Fibroblast of pulmonary artery (primary cell): ENCODE measurements around the gene SLC35G6.

ENCODE experiments used
- DNase-seq: peaks from one replicate; pipeline ENCODE4 v3.0.0-alpha.2; 2010; ENCODE audit warnings: low read depth
- H3K4me3 ChIP-seq: replicated peaks from 2 replicates; pipeline ENCODE4 v1.5.1; 2011; ENCODE audit warnings: low read depth, mild to moderate bottlenecking, control low read depth, low read length, moderate library complexity
- CTCF ChIP-seq: IDR thresholded peaks from 2 replicates; pipeline ENCODE4 v1.5.1; 2011; ENCODE audit warnings: mild to moderate bottlenecking, control low read depth, low read length, inconsistent platforms; ENCODE audit errors: missing control alignments

The SLC35G6 gene

GRCh38 chr17:7502171-7502847 is 21.1 kb downstream of the SLC35G6 start:
- no peak for TF ChIP-seq CTCF
- no peak for DNase-seq
- H3K4me3 ChIP-seq, result no peak overlapping the region

GRCh38 chr17:7502987-7503386 is 21.7 kb downstream of the SLC35G6 start:
- H3K4me3 ChIP-seq, result no peak overlapping the region
- DNase-seq, result no peak
- peak; percentile 24 for TF ChIP-seq CTCF

- TF ChIP-seq CTCF, result no peak
- H3K4me3 ChIP-seq, result no peak overlapping the region
- DNase-seq, result no peak
These were observed 22.3 kb downstream of the SLC35G6 start for GRCh38 chr17:7503521-7503920.

- no peak overlapping the region for H3K4me3 ChIP-seq
- no peak for DNase-seq
- TF ChIP-seq CTCF, result no peak
These were observed 26.9 kb downstream of the SLC35G6 start for GRCh38 chr17:7508145-7508544.

GRCh38 chr17:7508846-7509245 is 27.6 kb downstream of the SLC35G6 start:
- no peak for DNase-seq
- no peak for TF ChIP-seq CTCF
- no peak overlapping the region for H3K4me3 ChIP-seq

GRCh38 chr17:7509937-7510336 is 28.7 kb downstream of the SLC35G6 start:
- DNase-seq, result no peak
- no peak overlapping the region for H3K4me3 ChIP-seq
- TF ChIP-seq CTCF, result no peak

- peak; percentile 15 for DNase-seq
- H3K4me3 ChIP-seq, result no peak overlapping the region
- TF ChIP-seq CTCF, result no peak
These were observed 29.9 kb downstream of the SLC35G6 start for GRCh38 chr17:7511108-7511507.
